Left renal cortex interstitium (tissue), 4 donors: ENCODE results near the gene GJC3. TPM values are rescaled to one million over a fixed set of nuclear protein-coding genes. Genes with fewer than 3 reads are reported as not detected.

ENCODE experiments used
- DNase-seq, 4 donors: peaks; one replicate each; pipeline ENCODE4 v3.0.0-alpha.2; 2013; ENCODE audit warnings: low read depth in 4 of 4, low spot score in 2 of 4, missing footprints in 1 of 4
- polyA plus RNA-seq, 4 donors: library from polyadenylated mRNA; unstranded; fragments of 120-200 nt; gene quantifications; one replicate each; pipeline ENCODE4 v1.2.1, GENCODE V29; 2013; ENCODE audit not compliant: insufficient read length in 4 of 4

Gene GJC3
- polyA plus RNA-seq, 4 donors = 0.76 to 1.4 (median 1.2) TPM

GRCh38 chr7:99876491-99876890 is 52.9 kb downstream of the GJC3 start:
- no peak for DNase-seq

Other genes with a start within 250 kb of the GJC3 start
- gene CYP3A5, start 249.6 kb downstream of the GJC3 start, polyA plus RNA-seq = 1 to 10 TPM; 1.5 to 2.8 (median 1.8) TPM
- gene CYP3A7, start 194.4 kb downstream of the GJC3 start, polyA plus RNA-seq = 10 to 100 TPM in 1 of 4 donors, 1 to 10 TPM in 1, under 1 TPM in 2; 0.29 to 23.5 (median 1.1) TPM
- gene CYP3A4, start 145.4 kb downstream of the GJC3 start, polyA plus RNA-seq = under 1 TPM; 0.20 to 0.46 (median 0.24) TPM
- under 1 TPM; 0.22 to 0.57 (median 0.42) TPM for gene CYP3A43, start 101.6 kb downstream of the GJC3 start, polyA plus RNA-seq
- under 1 TPM in 1 of 4 donors, not detected in 3; 0.14 TPM for gene OR2AE1, start 52.6 kb downstream of the GJC3 start, polyA plus RNA-seq
- gene TRIM4, start 10.1 kb downstream of the GJC3 start, polyA plus RNA-seq = 10 to 100 TPM; 30.8 to 39.6 (median 37.2) TPM
- 10 to 100 TPM; 52.2 to 69.0 (median 62.5) TPM for gene AZGP1, start 46.4 kb upstream of the GJC3 start, polyA plus RNA-seq
- 10 to 100 TPM; 43.3 to 71.5 (median 57.5) TPM for gene ZKSCAN1, start 86.0 kb upstream of the GJC3 start, polyA plus RNA-seq
- gene ZSCAN21, start 120.2 kb upstream of the GJC3 start, polyA plus RNA-seq = 10 to 100 TPM; 21.4 to 22.8 (median 22.2) TPM
- gene ZNF3, start 152.1 kb upstream of the GJC3 start, polyA plus RNA-seq = 10 to 100 TPM; 46.5 to 57.6 (median 51.6) TPM
- gene COPS6, start 159.3 kb upstream of the GJC3 start, polyA plus RNA-seq = 100 to 1,000 TPM; 124 to 140 (median 136) TPM
- 100 to 1,000 TPM; 140 to 174 (median 160) TPM for gene MCM7, start 171.8 kb upstream of the GJC3 start, polyA plus RNA-seq
- gene AP4M1, start 172.0 kb upstream of the GJC3 start, polyA plus RNA-seq = 10 to 100 TPM; 28.0 to 38.0 (median 36.7) TPM
- gene TAF6, start 189.7 kb upstream of the GJC3 start, polyA plus RNA-seq = 10 to 100 TPM; 52.0 to 73.0 (median 58.6) TPM
- 10 to 100 TPM; 33.9 to 51.6 (median 46.0) TPM for gene CNPY4, start 190.0 kb upstream of the GJC3 start, polyA plus RNA-seq
- 1 to 10 TPM; 1.7 to 2.5 (median 1.9) TPM for gene MBLAC1, start 197.3 kb upstream of the GJC3 start, polyA plus RNA-seq
- gene LAMTOR4, start 219.3 kb upstream of the GJC3 start, polyA plus RNA-seq = 100 to 1,000 TPM in 3 of 4 donors, 10 to 100 TPM in 1; 97.0 to 134 (median 116) TPM
- 10 to 100 TPM; 18.6 to 27.7 (median 23.6) TPM for gene TRAPPC14, start 229.1 kb upstream of the GJC3 start, polyA plus RNA-seq
- gene GAL3ST4, start 239.0 kb upstream of the GJC3 start, polyA plus RNA-seq = 1 to 10 TPM; 5.7 to 8.0 (median 6.3) TPM
- 10 to 100 TPM in 2 of 4 donors, 1 to 10 TPM in 2; 5.9 to 17.4 (median 13.1) TPM for gene GPC2, start 247.8 kb upstream of the GJC3 start, polyA plus RNA-seq
- 10 to 100 TPM in 3 of 4 donors, 1 to 10 TPM in 1; 7.5 to 37.1 (median 22.3) TPM for gene STAG3, start 248.3 kb upstream of the GJC3 start, polyA plus RNA-seq